ENCODE measurements around the gene HLA-DRB1.

Gene HLA-DRB1

GRCh38 chr6:32615885-32616532 lies 26.4 kb upstream of the HLA-DRB1 start:
- Histone ChIP-seq H3K27me3 (ENCODE audit: insufficient read depth, insufficient read length) (no peaks in the 10 kb centered on the region), H3K9me3 (ENCODE audit: insufficient read depth, low read length) (no peaks in the 10 kb centered on the region), H3K9ac (ENCODE audit: insufficient read length, low read depth) (no peak overlapping the region), H3K4me1 (ENCODE audit: insufficient read depth, insufficient read length) (no peaks in the 10 kb centered on the region), H3K36me3 (ENCODE audit: insufficient read depth, insufficient read length, low read length) (no peaks in the 10 kb centered on the region), H3K4me3 (ENCODE audit: insufficient read length, low read depth) (no peak overlapping the region)
- TF ChIP-seq ZNF274 (IDR thresholded peaks at IDR 0.05; ENCODE audit: low read depth, low read length) (no peak), SUZ12 (IDR thresholded peaks at IDR 0.05; ENCODE audit: extremely low read depth, insufficient read depth, insufficient read length) (no peak), YY1 (IDR thresholded peaks at IDR 0.05; ENCODE audit: insufficient read depth, insufficient read length) (no peak)
- DNase-seq (ENCODE audit: low read depth, low spot score) = no peak

DNA sequence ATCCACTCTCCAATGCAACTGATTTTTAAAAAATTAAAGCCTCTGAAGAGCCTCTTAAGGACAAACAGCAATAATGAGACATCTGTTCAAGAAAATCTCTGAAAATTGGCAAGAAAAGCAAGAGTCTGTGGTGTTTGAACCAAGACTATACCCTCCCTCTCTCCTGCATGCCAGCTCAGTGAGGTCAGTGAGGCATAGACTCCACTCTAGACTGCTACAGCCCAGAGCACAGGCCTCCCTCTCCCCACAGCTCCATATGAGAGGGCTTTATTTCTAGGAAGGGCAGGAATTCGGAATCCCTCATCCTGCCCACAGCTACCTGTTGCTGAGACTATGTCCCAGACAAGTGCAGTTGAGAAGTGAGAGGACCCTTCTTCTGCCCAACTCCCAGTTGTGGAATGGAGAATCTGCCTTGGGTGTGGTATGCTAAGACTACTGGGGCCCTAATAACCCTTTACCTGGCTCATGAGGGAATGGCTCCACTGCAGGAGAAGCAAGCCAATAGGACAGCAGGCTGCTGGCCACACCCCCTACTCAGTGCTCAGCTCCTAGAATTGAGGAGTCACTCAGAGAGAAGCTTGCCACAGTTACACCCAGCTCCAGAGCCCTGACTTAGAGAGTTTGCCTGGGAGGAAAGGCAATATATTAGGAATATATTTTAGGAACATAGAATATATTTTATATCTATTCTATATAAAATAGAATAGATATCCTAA lies 24.9 kb upstream of the HLA-DRB1 start:
- H3K9ac ChIP-seq (ENCODE audit: insufficient read length, low read depth) = no peak overlapping the region
- no peaks in the 10 kb centered on the region for H3K36me3 ChIP-seq (ENCODE audit: insufficient read depth, insufficient read length, low read length)
- DNase-seq (ENCODE audit: low read depth, low spot score) = no peak
- H3K9me3 ChIP-seq (ENCODE audit: insufficient read depth, low read length) = no peaks in the 10 kb centered on the region
- no peaks in the 10 kb centered on the region for H3K27me3 ChIP-seq (ENCODE audit: insufficient read depth, insufficient read length)
- no peak overlapping the region for H3K4me3 ChIP-seq (ENCODE audit: insufficient read length, low read depth)
- no peak for TF ChIP-seq YY1 (IDR thresholded peaks at IDR 0.05; ENCODE audit: insufficient read depth, insufficient read length)
- no peak for TF ChIP-seq SUZ12 (IDR thresholded peaks at IDR 0.05; ENCODE audit: extremely low read depth, insufficient read depth, insufficient read length)
- no peak for TF ChIP-seq ZNF274 (IDR thresholded peaks at IDR 0.05; ENCODE audit: low read depth, low read length)
- no peaks in the 10 kb centered on the region for H3K4me1 ChIP-seq (ENCODE audit: insufficient read depth, insufficient read length)

GRCh38 chr6:32613475-32613874 lies 23.8 kb upstream of the HLA-DRB1 start:
- no peak overlapping the region for H3K4me3 ChIP-seq (ENCODE audit: insufficient read length, low read depth)
- no peak overlapping the region for H3K9ac ChIP-seq (ENCODE audit: insufficient read length, low read depth)
- TF ChIP-seq YY1 (IDR thresholded peaks at IDR 0.05; ENCODE audit: insufficient read depth, insufficient read length) (no peak), SUZ12 (IDR thresholded peaks at IDR 0.05; ENCODE audit: extremely low read depth, insufficient read depth, insufficient read length) (no peak), ZNF274 (IDR thresholded peaks at IDR 0.05; ENCODE audit: low read depth, low read length) (no peak)
- no peaks in the 10 kb centered on the region for H3K9me3 ChIP-seq (ENCODE audit: insufficient read depth, low read length)
- DNase-seq (ENCODE audit: low read depth, low spot score) = no peak
- no peaks in the 10 kb centered on the region for H3K27me3 ChIP-seq (ENCODE audit: insufficient read depth, insufficient read length)
- no peaks in the 10 kb centered on the region for H3K36me3 ChIP-seq (ENCODE audit: insufficient read depth, insufficient read length, low read length)
- no peaks in the 10 kb centered on the region for H3K4me1 ChIP-seq (ENCODE audit: insufficient read depth, insufficient read length)

DNA sequence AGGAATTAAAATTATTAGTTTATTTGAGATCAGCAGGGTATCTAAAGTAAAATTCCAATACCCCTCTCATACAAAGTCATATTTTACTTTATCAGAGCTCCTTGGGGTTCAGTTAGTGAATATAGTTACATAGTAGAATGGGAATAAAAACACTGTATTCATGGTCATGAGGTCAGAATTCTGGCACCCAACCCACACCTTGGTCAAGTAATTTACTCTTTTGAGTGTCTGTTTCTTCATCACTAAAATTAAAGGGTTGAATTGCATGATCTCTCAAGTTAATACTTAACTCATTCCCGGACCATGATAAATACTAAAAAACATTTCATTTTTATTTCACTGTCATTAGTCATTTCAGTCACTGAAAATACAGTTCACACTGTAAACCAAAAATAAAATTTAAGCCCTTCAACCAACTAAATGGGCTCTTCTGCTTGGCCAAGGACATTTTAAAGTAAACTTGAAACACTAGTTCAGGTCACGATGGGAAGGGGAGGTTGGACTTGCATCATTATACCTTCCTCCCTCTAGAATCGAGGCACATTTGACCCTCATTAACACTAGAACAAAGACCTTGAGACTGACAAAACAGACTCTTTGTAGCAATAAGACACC lies 21.1 kb upstream of the HLA-DRB1 start:
- Histone ChIP-seq H3K9me3 (ENCODE audit: insufficient read depth, low read length) (no peaks in the 10 kb centered on the region), H3K4me1 (ENCODE audit: insufficient read depth, insufficient read length) (no peaks in the 10 kb centered on the region), H3K4me3 (ENCODE audit: insufficient read length, low read depth) (no peak overlapping the region), H3K27me3 (ENCODE audit: insufficient read depth, insufficient read length) (no peaks in the 10 kb centered on the region), H3K36me3 (ENCODE audit: insufficient read depth, insufficient read length, low read length) (no peaks in the 10 kb centered on the region), H3K9ac (ENCODE audit: insufficient read length, low read depth) (no peak overlapping the region)
- no peak for DNase-seq (ENCODE audit: low read depth, low spot score)
- TF ChIP-seq SUZ12 (IDR thresholded peaks at IDR 0.05; ENCODE audit: extremely low read depth, insufficient read depth, insufficient read length) (no peak), ZNF274 (IDR thresholded peaks at IDR 0.05; ENCODE audit: low read depth, low read length) (no peak)

GRCh38 chr6:32609731-32610640 lies 20.3 kb upstream of the HLA-DRB1 start:
- no peaks in the 10 kb centered on the region for H3K36me3 ChIP-seq (ENCODE audit: insufficient read depth, insufficient read length, low read length)
- no peak overlapping the region for H3K9ac ChIP-seq (ENCODE audit: insufficient read length, low read depth)
- H3K9me3 ChIP-seq (ENCODE audit: insufficient read depth, low read length) = no peaks in the 10 kb centered on the region
- no peak overlapping the region for H3K4me3 ChIP-seq (ENCODE audit: insufficient read length, low read depth)
- H3K27me3 ChIP-seq (ENCODE audit: insufficient read depth, insufficient read length) = no peaks in the 10 kb centered on the region
- H3K4me1 ChIP-seq (ENCODE audit: insufficient read depth, insufficient read length) = no peaks in the 10 kb centered on the region
- no peak for TF ChIP-seq SUZ12 (IDR thresholded peaks at IDR 0.05; ENCODE audit: extremely low read depth, insufficient read depth, insufficient read length)
- no peak for TF ChIP-seq ZNF274 (IDR thresholded peaks at IDR 0.05; ENCODE audit: low read depth, low read length)
- TF ChIP-seq YY1 (IDR thresholded peaks at IDR 0.05; ENCODE audit: insufficient read depth, insufficient read length) = no peak
- peak; percentile 83 for DNase-seq (ENCODE audit: low read depth, low spot score)

GRCh38 chr6:32609391-32609730 lies 19.7 kb upstream of the HLA-DRB1 start:
- Histone ChIP-seq H3K9me3 (ENCODE audit: insufficient read depth, low read length) (no peaks in the 10 kb centered on the region), H3K4me1 (ENCODE audit: insufficient read depth, insufficient read length) (no peaks in the 10 kb centered on the region), H3K36me3 (ENCODE audit: insufficient read depth, insufficient read length, low read length) (no peaks in the 10 kb centered on the region), H3K27me3 (ENCODE audit: insufficient read depth, insufficient read length) (no peaks in the 10 kb centered on the region), H3K9ac (ENCODE audit: insufficient read length, low read depth) (no peak overlapping the region), H3K4me3 (ENCODE audit: insufficient read length, low read depth) (no peak overlapping the region)
- TF ChIP-seq ZNF274 (IDR thresholded peaks at IDR 0.05; ENCODE audit: low read depth, low read length) = no peak
- no peak for TF ChIP-seq YY1 (IDR thresholded peaks at IDR 0.05; ENCODE audit: insufficient read depth, insufficient read length)
- TF ChIP-seq SUZ12 (IDR thresholded peaks at IDR 0.05; ENCODE audit: extremely low read depth, insufficient read depth, insufficient read length) = no peak
- DNase-seq (ENCODE audit: low read depth, low spot score) = no peak
